B cell (primary cell): Measurements from ENCODE around the gene ZACN.

Experiments
- CTCF ChIP-seq: fragments of 200-600 bp; IDR thresholded peaks from one replicate; pipeline ENCODE4 v1.8.0; 2022; ENCODE audit warnings: antibody characterized with exemption, mild to moderate bottlenecking
- EZH2 ChIP-seq: IDR thresholded peaks from 2 replicates; pipeline ENCODE4 v1.6.1; 2012; ENCODE audit warnings: borderline replicate concordance, low read depth, mild to moderate bottlenecking, moderate library complexity, low read length; ENCODE audit not compliant: insufficient read depth, poor library complexity, severe bottlenecking

- no peak for TF ChIP-seq CTCF
- no peak for TF ChIP-seq EZH2
Observed at GRCh38 chr17:76094046-76094445, 15.1 kb downstream of the ZACN start.
